Uterus (tissue), 2 donors: ENCODE results near the gene FNBP1L.

Experiments used
- CTCF ChIP-seq, 4 experiments: fragments of 200-600 bp in 2 of 4; fragments of 450-650 bp in 2 of 4; sonication (generic) in 2 of 4; IDR thresholded peaks; one replicate each; pipeline ENCODE4 v1.5.1; 2016 to 2019; ENCODE audit warnings: antibody characterized with exemption in 4 of 4, mild to moderate bottlenecking in 2 of 4, moderate library complexity in 1 of 4
- POLR2A ChIP-seq, 2 donors: fragments of 450-650 bp; IDR thresholded peaks; one replicate each; pipeline ENCODE4 v1.6.1; 2016; ENCODE audit warnings: antibody characterized with exemption in 2 of 2, mild to moderate bottlenecking in 1 of 2, moderate library complexity in 1 of 2

- TF ChIP-seq CTCF (IDR thresholded peaks at IDR 0.05), result no peak
- no peak for TF ChIP-seq POLR2A (IDR thresholded peaks at IDR 0.05)
Observed at GRCh38 chr1:93483606-93484005, 35.7 kb downstream of the FNBP1L start.
